Endothelial cell of umbilical vein (primary cell): ENCODE measurements around the gene IYD.

Experiments
- CTCF ChIP-seq, 2 donors: IDR thresholded peaks; 1 replicate in 1 of 2; 2 replicates in 1 of 2; pipeline ENCODE4 v1.5.1; 2011; ENCODE audit warnings: low read length in 2 of 2, mild to moderate bottlenecking in 2 of 2, moderate library complexity in 2 of 2, control low read depth in 1 of 2, inconsistent platforms in 1 of 2, low read depth in 1 of 2; ENCODE audit not compliant: insufficient read depth in 1 of 2; ENCODE audit errors: extremely low read depth in 1 of 2
- EZH2 ChIP-seq: IDR thresholded peaks from 2 replicates; pipeline ENCODE4 v1.6.1; 2012; ENCODE audit warnings: borderline replicate concordance, low read depth, mild to moderate bottlenecking, moderate library complexity, low read length, inconsistent platforms; ENCODE audit not compliant: severe bottlenecking
- FOS ChIP-seq: IDR thresholded peaks from 2 replicates; pipeline ENCODE4 v1.6.1; 2011; ENCODE audit warnings: mild to moderate bottlenecking, low read length, moderate library complexity, borderline replicate concordance; ENCODE audit not compliant: insufficient read depth
- JUN ChIP-seq: IDR thresholded peaks from 2 replicates; pipeline ENCODE4 v1.6.1; 2011; ENCODE audit warnings: borderline replicate concordance, low read depth; ENCODE audit not compliant: insufficient read length, insufficient read depth
- POLR2A ChIP-seq: IDR thresholded peaks from 2 replicates; pipeline ENCODE4 v1.6.1; 2012; ENCODE audit warnings: low read depth, mild to moderate bottlenecking, control low read depth, low read length
- POLR2AphosphoS5 ChIP-seq: IDR thresholded peaks from 2 replicates; pipeline ENCODE4 v1.6.1; 2012; ENCODE audit warnings: low read depth, mild to moderate bottlenecking, control low read depth, low read length, moderate library complexity; ENCODE audit not compliant: insufficient read depth

GRCh38 chr6:150420428-150420827, 51.6 kb downstream of the IYD start:
- no peak for TF ChIP-seq POLR2AphosphoS5
- no peak for TF ChIP-seq CTCF (IDR thresholded peaks at IDR 0.05; ENCODE audit: extremely low read depth in 1 of 2, insufficient read depth in 1 of 2, low read depth in 1 of 2, low read length in 2 of 2)
- TF ChIP-seq EZH2, result no peak
- TF ChIP-seq POLR2A, result no peak
- no peak for TF ChIP-seq FOS
- TF ChIP-seq JUN, result no peak
